HG02623 (cell line): ENCODE data around the gene SEL1L.
"Not testable (repeated sequence)": the region's sequence is repeated elsewhere in the genome, so short reads cannot be mapped to it uniquely, and the experiment has no call there.

Source experiments
- ATAC-seq: cut with Tn5 transposase; IDR thresholded peaks from one replicate; pipeline ENCODE4 v1.9.1; 2021; ENCODE audit warnings: moderate library complexity; ENCODE audit not compliant: unreplicated experiment

The SEL1L gene

DNA sequence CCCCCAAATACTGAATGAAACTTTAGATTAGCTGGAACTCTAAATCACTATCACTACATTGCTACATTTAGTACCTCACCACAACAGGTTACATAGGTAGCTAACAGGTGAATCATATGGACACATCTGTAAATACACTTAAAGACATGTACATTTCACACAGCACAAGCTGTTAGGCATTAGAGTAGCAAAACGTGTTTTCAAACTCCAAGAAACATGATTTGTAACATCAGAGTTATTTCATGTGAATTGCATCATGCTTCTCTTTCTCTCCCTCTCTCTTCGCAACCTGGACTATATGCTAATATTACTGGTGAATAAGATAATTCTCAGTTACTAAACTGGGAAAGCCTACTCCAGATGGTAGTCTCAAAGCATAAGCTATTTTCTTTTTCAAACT, 4.3 kb downstream of the SEL1L start:
- no peak for ATAC-seq

DNA sequence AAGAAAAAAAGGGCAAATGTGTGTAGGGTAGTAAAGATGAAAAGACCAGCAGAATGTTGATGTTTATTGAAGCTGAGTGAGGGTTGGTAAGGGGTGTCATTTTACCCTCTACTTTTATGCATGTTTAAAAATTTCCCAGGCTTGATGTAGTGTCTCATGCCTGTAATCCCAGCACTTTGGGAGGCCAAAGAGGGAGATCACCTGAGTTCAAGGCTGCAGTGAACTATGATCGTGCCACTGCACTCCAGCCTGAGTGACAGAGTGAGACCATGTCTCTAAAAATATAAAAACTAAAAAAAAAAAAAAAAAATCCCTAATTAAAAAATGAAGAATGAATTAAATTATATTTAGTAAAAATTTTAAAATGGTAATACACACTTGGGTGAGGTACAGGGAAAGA, 8.5 kb downstream of the SEL1L start:
- ATAC-seq = no peak

DNA sequence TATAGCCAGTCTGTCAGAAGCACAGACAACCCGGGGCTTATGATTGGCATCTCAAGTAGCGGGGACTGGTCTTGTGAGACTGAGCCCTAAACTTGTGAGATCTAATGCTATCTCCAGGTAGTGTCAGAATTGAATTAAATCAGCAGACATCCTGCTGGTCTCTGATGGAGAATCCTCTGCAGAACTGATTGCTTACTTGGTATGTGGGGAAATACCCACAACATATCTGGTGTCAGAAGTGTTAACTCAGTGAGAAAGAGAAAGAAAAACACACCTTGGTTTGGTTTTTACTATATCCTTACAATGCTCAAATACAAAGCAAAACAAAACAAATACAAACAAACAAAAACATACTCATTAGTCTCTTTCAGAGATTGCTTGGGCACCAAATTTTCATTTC, 10.0 kb downstream of the SEL1L start:
- peak; percentile 70 for ATAC-seq

DNA sequence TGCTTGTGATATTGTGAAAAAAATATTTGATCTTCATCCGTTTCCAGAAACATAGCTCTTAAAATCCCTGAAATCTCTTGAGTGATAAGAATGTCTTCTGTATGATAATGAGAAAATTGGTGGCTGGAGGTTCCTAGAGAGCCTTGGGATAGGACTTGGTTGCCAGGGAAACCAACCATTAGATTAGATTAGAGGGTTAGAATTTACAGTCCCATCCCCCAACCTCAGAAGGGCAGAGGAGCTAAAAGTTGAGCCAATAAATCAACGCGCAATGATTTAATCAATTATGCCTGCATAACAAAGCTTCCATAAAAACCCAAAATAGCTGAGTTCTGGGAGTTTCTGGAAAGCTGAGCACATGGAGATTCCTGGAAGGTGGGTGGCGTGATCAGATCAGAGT, 10.6 kb downstream of the SEL1L start:
- ATAC-seq = no peak

DNA sequence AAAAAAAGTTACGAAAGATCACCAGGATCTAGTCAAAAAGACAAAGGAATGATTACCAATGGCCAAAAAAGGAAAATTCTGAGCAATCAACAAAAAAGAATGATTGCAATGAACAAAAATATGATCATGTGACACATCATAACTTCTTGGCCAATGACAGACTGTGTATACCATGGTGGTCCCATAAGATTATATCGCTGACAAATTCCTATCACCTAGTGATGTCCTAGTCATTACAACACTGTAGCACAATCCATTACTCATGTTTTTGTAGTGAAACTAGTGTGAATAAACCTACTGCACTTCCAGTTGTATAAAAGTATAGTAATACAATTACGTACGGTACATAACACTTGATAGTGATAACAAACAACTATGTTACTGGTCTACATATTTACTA, 12.3 kb downstream of the SEL1L start:
- no peak for ATAC-seq

DNA sequence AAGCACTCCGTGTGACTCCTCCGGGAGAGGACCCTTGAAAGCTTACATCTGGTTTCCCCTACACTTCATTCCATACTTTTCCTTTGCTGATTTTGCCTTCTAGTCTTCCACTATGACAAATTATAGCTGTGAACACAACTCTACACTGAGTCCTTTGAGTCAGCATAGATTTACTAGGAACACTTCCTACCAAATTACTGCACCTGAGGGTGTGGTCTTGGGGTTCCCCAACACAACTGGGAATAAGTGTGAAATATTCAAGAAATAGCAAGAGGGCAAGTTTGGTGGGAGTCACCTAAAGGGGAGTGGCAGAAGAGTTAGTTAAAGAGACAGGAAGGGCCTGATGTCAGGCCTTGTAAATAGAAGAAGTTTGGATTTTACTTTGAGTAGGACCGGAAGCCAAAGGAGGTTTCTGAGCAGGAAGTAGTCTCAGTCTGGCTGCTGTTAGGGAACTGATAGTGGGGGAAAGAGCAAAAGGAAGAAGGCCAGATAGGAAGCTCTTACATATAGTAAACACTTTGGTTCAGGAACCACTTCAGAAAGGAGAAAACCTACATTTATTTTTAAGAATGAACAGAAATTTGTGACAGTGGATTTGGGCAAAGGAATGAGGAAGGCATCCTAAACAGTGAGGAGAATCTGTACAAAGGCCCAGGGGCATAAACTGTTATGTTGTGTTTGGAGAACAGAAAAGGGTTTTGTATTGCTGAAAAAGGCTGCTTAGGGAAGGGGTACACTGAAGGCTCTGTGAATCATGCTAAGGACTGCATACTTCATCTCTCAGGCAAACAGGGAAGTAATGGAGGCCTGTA, 14.2 kb downstream of the SEL1L start:
- peak; percentile 72 for ATAC-seq

DNA sequence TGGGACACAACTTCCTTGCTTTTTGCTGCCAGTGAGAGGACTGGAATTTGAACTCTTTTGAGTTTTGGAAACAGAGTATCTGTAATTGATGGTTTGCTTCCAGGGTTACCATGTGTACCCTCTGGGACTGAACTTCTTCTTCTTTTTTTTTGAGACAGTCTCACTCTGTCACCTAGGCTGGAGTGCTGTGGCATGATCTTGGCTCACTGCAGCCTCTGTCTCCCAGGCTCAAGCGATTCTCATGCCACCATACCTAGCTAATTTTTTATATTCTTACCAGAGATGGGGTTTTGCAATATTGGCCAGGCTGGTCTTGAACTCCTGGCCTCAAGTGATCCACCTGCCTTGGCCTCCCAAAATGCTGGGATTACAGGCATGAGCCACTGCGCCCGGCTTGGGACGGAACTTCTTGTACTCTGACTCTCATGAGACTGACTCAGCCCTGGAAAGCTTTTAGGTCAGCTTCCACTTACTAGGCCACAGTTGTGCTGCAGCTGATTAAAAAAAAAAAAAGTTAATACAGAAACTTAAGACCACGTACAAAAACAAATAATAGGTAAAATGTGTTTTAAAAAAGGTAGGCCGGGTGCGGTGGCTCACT, 15.8 kb downstream of the SEL1L start:
- ATAC-seq = no peak

DNA sequence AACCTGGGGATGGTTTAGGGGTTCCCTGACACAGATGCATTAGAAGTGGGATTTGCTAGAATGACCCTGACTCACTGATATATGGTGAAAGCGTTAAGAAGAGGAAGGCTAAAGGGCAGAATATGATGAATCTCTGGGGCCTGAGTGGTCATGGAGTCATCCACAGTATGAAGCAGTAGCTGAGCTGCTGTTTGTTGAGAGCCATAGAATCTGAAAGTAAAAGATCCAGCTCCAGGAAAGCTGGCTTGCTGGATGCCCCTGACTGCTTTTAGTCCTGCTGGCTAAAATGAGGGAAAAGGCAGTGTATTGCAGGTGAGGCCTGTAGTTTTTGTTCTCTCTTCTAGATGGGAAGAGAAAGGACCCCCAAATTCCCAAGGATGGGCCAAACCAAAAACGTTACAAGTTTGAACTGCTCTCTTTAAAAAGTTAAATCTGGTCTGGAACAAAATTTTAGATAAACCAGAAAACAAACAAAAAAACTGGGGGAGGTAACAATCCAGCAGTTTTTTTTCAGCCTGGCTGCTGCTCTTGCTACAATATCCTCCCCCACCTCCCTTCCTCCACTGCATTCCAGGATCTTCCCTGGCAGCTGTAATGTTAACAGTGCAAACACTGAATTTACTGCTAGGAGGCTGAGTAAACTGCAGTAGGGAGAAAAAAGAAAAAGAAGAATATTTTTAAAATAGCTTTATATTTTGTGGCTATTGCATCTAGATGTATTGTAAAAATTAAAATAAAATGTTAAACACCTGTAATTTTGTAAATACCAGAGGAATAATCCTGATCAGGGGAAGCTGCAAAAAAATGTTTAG, 16.5 kb downstream of the SEL1L start:
- no peak for ATAC-seq

DNA sequence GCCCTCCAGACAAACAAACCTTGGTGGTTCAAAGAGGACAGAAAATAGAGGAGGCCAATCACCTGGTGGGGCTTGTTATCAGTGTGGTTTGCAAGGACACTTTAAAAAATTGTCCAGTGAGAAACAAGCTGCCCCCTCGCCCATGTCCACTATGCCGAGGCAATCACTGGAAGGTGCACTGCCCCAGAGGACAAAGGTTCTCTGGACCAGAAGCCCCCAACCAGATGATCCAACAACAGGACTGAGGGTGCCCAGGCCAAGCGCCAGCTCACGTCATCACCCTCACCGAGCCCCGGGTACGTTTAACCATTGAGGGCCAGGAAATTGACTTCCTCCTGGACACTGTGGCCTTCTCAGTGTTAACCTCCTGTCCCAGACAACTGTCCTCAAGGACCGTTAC, 17.7 kb downstream of the SEL1L start:
- not testable (repeated sequence) for ATAC-seq

DNA sequence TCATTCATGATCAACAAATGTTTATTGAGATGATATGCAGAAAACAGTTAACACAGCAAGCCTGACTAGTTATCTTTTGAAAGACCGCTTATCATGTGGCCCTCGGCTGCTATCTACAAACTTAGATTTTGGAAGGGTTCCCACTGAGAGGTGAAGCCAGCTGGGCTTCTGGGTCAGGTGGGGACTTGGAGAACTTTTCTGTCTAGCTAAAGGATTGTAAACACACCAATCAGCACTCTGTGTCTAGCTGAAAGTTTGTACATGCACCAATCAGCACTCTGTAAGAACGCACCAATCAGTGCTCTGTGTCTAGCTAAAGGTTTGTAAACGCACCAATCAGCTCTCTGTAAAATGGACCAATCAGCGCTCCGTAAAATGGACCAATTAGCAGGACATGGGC, 20.8 kb downstream of the SEL1L start:
- not testable (repeated sequence) for ATAC-seq

DNA sequence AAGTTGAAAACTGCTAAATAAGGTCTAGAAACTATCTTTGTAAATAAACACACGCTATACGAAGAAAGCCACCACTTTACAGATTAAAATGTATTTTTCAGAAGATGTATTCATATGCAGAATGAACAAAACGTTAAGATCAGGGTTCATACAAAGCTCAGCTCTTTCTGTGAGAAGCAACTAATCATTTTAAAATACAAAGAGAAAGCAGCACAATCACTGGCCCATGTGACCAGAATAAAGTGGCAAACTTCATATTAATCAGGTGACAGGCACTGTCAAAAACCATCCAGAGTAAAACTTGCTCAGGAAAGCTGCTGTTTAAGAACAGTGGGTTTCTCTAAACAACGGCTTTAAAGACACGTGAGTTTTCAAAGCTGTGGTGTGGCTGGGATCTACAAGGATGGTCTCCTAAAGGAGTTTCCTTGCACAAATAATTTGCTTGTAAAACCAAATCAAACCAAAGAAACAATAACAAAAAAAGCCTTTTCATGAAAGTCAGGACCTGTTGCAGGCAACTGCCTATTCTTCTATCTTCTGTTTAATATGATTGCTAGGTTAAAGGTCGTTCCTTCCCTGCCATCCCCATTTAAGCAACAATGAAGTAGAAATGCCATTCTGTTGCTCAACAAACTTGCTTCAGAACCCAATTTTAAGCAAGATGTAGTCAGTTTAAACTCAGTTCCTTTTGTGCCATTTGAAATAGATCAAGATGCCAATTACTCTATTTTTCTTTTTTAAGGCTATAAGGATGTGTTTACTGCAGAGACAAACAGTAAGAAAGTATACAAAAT, 22.3 kb downstream of the SEL1L start:
- no peak for ATAC-seq

DNA sequence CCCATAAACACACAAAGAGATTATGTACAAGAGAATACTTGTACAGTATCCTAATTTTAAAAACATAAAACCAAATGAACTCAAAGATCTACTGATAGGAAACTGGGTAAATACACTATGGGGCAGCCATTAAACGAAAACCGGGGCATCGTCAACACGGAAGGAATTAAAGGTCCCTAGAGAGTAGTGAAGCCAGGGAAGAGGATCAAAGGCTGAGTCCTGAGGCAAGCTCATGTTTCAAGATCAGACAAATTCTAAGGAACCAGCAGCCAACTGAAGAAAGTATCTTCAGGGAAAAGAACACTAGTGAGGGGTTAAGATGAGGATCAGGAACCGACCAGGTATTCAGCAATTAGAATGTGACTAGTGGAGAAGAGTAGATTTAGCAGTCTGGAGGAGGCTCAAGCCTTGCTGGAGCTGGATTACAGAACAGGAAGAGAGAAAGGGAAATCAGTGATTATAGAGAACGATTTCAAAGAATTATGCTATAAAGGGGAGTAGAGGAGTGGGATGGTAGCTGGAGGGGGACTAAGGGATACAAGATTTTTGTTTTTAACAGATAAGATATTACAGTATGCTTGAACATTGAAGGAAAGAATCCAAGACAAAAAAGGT, 23.7 kb downstream of the SEL1L start:
- no peak for ATAC-seq

DNA sequence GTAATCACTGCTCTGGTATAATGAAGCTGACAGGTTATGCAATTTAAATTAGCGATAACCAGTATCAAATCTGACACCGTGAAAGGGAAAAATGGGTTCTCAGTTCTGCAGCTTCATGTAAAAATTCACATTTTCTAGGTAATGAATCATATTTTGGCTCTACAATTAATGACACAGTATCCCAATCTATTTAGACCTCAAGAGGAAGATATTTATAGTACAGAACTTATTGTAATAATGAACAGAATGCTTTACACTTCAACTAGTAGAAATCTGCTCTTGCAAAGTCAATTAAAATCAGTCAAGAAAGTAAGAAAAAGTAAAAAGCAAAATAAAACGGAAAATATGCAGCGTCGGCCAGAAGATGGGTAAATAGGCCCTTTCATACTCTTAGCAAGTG, 24.3 kb downstream of the SEL1L start:
- ATAC-seq = no peak

DNA sequence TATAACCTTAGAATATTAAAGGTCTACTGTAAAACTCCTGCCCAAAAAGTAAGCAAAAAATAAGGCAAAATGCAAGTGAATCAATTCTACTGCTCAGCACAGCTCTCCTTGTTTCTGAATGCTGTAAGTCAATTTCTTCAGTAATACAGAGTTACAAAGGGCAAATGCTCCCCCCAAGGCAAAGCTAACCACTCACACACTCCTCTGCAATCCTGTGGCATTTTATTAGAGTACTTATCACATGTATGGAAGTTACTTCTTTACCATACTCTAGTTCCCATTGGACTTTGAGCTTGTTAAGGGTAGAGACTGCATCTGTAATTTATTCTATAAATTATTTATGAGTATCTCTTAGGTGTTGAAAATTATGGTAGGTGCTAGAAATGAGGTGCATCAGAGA, 27.2 kb downstream of the SEL1L start:
- ATAC-seq = no peak

DNA sequence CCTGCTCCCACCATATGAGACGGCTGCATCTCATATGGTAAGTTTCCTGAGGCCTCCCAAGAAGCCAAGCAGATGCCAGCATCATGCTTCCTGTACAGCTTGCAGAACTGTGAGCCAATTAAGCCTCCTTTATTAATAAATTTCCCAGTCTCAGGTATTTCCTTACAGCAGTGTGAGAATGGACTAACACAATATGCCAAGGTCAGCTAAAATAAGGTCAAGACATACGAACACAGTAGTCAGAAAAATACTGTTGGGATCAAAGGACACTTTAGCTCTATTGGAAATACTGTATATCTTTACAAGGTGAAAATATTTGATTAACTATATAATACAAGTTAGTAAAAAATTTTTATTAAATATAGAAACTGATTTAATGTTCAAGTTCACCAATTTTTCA, 28.8 kb downstream of the SEL1L start:
- no peak for ATAC-seq

DNA sequence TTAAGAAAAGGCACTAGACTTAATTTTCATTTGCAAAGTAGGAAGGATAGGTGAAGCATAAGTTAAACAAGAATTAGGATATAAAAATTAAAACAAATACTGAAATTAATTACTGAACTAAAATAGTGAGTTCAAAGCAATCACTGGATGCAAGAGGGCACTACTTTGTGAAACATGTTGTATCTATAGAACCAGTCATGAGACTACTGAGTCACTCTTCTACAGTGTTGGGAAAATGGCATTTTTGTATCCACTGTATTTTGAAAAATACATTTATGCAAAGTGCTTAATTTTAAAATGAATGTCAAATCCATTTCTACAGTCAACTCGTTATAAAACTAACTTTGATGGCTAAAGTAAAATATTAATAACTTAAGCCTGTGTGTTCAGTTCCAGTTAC, 47.9 kb downstream of the SEL1L start:
- no peak for ATAC-seq

DNA sequence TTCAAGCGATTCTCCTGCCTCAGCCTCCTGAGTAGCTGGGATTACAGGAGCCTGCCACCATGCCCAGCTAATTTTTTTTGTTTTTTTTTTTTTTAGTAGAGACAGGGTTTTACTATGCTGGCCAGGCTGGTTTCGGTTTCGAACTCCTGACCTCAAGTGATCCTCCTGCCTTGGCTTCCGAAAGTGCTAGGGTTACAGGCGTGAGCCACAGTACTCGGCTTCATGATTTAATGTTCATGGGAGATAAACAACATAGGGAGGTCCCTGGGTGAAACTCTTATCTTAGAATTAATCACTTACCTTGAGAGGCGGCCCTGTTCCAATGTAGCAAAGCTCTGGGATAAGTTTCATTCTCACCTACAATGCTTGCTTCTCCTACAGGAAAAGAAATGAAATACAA, 48.3 kb downstream of the SEL1L start:
- ATAC-seq = peak; percentile 74

DNA sequence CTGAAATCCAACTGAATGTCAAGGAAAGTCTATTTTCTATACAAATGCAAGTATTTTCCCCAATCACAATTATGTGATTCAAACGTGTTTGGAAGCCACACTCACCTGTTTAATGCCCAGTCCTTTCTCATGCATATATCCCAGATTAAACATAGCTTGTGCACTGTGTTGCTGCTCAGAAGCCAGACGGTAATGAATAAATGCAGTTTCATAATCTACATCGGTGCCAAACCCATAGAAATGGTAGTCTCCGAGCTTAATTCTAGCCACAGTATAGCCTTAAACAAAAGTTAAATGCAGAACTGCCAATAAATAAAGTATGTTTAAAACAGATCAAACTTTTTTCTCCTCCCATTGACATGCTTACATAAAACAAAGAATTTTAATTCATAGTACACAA, 49.5 kb downstream of the SEL1L start:
- no peak for ATAC-seq

DNA sequence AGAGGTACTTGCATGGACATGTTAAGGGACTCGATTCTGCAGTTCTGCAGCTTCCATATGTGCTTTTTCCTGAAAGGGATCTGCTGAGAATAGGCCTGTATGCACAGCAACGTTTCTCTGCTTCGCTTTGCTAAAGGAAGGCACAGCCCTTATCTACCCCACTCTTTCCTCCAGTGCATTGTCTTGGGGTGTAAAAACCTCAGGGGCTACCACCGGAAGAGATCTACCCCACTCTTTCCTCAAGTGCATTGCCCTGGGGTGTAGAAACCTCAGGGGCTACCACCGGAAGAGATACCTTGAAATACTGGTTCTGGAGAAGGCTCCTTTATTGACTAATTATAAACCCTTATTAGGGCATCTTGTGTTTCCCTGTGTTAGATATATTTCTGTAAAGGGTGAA, 52.9 kb downstream of the SEL1L start:
- no peak for ATAC-seq

DNA sequence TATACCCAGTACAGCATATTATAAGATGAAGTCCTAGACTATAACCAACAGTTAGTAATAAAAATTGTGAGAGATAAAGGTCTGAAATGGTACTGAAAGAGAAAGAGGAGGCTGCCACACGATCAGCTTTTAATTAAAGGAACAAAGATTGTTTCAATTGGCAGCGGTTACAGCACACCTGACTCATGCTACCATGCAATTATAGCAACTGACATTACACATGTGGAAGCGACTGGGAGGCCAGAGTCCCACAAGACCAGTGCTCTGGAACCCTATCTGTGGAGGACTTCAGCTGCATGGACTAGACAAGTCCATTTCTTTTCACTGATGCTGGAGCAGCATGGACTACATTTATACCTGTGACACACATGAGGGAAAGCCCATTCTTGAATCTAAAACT, 55.2 kb downstream of the SEL1L start:
- no peak for ATAC-seq

DNA sequence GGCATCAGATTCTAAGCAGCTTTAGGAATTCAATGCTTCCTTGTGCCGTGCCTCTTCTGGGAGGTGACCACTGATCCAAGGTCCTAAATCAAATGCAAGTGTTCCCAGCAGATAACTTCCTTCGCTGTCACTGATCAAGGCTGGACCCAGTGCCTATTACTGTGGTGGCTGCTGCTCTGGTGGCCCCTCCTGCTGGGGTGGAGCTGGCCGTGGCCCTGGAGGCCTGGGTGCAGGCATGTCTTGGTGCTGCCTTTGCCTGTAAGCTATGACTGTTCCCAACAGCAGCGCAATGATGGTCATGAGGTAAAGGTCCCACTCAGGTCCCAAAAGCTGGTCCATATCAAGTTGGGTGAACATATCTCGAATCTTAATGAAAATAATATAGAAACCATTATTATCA, 56.8 kb downstream of the SEL1L start:
- no peak for ATAC-seq
